ENCODE measurements around the gene LINS1.

The LINS1 gene

DNA sequence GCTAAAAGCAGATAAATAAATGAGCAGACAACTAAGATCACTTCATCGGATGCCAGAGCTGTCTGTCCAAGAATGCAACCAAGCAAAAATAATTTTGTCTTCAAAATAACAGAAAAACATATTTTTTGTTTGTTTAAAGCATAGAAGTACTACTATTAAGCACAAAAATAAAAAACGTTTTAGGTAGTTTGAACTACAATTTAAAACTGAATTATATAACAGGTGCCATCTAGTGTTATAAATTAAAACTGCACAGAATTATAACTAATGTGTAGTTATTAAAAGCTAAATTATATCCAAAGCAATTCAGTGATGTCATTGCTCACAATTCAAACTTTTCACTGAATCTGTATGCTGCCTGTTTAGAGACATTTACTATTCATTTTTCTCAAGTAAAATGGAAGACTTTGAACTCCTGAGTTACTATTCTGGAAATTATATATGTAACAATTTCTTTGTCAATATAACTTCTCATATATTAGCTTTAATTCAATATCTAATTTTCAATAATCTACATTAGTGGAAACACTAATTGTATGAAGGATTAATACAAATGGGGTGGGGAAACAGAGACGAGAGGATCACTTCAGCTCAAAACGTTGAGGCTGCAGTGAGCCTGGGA lies 29.5 kb downstream of the LINS1 start:
- H3K36me3 ChIP-seq, result peaks cover 30% of the 10 kb centered on the region
- no peaks in the 10 kb centered on the region for H3K9me3 ChIP-seq (ENCODE audit: severe bottlenecking)
- TF ChIP-seq, protein P1, sequence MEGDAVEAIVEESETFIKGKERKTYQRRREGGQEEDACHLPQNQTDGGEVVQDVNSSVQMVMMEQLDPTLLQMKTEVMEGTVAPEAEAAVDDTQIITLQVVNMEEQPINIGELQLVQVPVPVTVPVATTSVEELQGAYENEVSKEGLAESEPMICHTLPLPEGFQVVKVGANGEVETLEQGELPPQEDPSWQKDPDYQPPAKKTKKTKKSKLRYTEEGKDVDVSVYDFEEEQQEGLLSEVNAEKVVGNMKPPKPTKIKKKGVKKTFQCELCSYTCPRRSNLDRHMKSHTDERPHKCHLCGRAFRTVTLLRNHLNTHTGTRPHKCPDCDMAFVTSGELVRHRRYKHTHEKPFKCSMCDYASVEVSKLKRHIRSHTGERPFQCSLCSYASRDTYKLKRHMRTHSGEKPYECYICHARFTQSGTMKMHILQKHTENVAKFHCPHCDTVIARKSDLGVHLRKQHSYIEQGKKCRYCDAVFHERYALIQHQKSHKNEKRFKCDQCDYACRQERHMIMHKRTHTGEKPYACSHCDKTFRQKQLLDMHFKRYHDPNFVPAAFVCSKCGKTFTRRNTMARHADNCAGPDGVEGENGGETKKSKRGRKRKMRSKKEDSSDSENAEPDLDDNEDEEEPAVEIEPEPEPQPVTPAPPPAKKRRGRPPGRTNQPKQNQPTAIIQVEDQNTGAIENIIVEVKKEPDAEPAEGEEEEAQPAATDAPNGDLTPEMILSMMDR (IDR thresholded peaks at IDR 0.05; ENCODE audit: low read depth, low read length), result no peak
- H3K27ac ChIP-seq, result no peak overlapping the region
- no peak for DNase-seq
- no peak overlapping the region for H3K4me3 ChIP-seq (ENCODE audit: low read depth, low read length)
- H3K27me3 ChIP-seq (ENCODE audit: insufficient read depth, low read depth, severe bottlenecking), result no peaks in the 10 kb centered on the region

DNA sequence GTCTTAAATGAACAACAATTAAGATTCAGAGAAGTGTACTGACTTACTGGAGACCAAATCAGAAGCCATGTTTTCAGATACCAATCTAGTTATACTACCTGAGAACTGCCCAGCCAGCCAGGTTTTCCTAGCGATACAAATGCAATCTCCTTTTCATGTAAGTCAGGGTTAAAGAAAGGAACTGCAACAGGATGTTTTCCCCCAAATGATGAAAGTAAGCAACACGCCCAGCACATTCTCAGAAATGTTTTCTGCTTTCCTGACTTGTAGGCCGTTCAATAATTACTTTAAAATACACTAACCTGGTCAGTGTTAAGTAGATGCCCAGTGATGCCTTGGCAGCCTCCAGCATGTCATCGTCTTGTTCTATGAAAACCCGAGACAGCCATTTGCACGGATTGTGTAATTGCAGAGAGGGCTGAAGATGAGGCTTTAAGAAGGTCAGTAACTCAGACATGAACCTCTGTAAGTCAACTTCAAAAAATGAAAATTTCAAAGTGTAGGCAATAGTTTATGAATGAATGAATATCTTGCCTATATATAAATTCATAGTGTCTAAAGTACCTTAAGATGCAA lies 30.3 kb downstream of the LINS1 start:
- peaks cover 30% of the 10 kb centered on the region for H3K36me3 ChIP-seq
- no peak overlapping the region for H3K27ac ChIP-seq
- no peak for DNase-seq
- TF ChIP-seq, protein P1 (IDR thresholded peaks at IDR 0.05; ENCODE audit: low read depth, low read length), result no peak
- no peak overlapping the region for H3K4me3 ChIP-seq (ENCODE audit: low read depth, low read length)
- no peaks in the 10 kb centered on the region for H3K9me3 ChIP-seq (ENCODE audit: severe bottlenecking)
- no peaks in the 10 kb centered on the region for H3K27me3 ChIP-seq (ENCODE audit: insufficient read depth, low read depth, severe bottlenecking)

DNA sequence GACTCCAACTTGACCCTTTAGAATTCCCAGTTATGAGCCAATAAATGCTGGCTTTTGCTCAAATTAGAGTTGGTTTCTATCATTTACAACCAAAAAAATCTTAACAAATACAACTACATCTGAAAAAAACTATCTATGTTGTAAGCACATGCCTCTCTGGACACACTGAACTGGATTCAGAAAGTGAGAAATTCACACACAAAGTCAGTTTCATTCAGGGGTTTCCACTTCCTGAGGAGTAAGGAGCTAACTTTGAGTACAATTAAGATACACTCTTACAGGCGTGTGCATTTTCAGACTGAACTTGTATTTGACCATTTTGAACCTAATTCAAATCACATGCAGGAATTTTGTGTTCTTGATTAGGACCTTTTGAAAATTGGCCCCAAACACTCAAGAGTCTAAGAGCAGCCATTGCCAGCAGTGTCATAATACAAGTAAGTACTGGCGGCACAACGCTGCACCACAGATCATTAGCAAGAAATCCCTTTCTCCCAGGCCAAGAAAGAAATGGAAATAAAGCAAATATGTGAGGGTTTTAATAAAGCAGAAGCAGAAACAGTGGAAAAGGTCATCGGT lies 31.2 kb downstream of the LINS1 start:
- TF ChIP-seq, protein P1 (IDR thresholded peaks at IDR 0.05; ENCODE audit: low read depth, low read length), result no peak
- peaks cover 30% of the 10 kb centered on the region for H3K36me3 ChIP-seq

DNA sequence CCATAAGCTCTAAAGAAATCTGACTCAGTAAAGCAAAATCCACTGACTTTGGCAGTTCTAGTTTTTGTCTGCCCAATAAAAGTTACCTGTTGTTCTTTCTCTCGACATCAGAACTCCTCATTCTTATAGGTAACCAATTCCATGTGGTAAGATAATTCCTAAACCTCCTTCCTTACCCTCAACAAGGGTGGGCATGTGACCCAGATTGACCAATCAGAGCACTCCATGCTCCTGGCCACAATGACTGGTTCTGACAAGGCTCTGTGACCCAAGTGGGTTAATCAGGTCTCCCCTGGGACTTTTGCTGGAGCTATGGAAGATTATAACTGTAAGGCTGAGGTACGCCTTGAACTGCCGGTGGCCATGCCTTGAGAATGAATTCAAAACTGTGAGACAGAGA lies 31.7 kb downstream of the LINS1 start:
- H3K4me3 ChIP-seq (ENCODE audit: low read depth, low read length), result no peak overlapping the region
- H3K36me3 ChIP-seq, result peaks cover 30% of the 10 kb centered on the region
- DNase-seq, result no peak
- no peaks in the 10 kb centered on the region for H3K27me3 ChIP-seq (ENCODE audit: insufficient read depth, low read depth, severe bottlenecking)
- TF ChIP-seq, protein P1 (IDR thresholded peaks at IDR 0.05; ENCODE audit: low read depth, low read length), result no peak
- no peaks in the 10 kb centered on the region for H3K9me3 ChIP-seq (ENCODE audit: severe bottlenecking)
- H3K27ac ChIP-seq, result no peak overlapping the region

More for the DNA sequence above, 31.2 kb downstream of the LINS1 start:
- DNase-seq, result no peak
- no peak overlapping the region for H3K27ac ChIP-seq
- H3K27me3 ChIP-seq (ENCODE audit: insufficient read depth, low read depth, severe bottlenecking), result no peaks in the 10 kb centered on the region
- no peaks in the 10 kb centered on the region for H3K9me3 ChIP-seq (ENCODE audit: severe bottlenecking)
- H3K4me3 ChIP-seq (ENCODE audit: low read depth, low read length), result no peak overlapping the region

DNA sequence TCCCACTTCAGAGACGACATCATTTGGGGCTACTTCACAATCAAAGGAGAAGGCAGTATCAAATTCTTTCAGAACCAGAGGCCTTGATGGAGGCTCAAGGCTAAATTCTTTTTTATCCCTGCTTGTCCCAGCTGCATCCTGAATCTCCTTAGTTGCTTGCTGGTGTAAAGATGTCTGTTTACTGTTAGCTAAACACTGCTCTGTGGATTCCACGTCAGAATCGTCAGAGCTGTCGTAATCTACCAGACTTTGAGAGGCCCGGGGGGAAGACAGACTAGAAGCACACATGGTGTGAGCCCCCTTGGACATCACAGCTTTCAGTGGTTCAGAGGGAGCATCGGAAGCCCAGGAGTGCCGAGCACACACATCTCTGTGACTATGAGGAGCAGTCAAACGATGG lies 32.6 kb downstream of the LINS1 start:
- no peaks in the 10 kb centered on the region for H3K27me3 ChIP-seq (ENCODE audit: insufficient read depth, low read depth, severe bottlenecking)
- H3K27ac ChIP-seq, result no peak overlapping the region
- no peak for DNase-seq
- TF ChIP-seq, protein P1 (IDR thresholded peaks at IDR 0.05; ENCODE audit: low read depth, low read length), result no peak
- H3K9me3 ChIP-seq (ENCODE audit: severe bottlenecking), result no peaks in the 10 kb centered on the region
- H3K36me3 ChIP-seq, result peaks cover 25% of the 10 kb centered on the region
- no peak overlapping the region for H3K4me3 ChIP-seq (ENCODE audit: low read depth, low read length)
